ENCODE measurements around the gene PCBP3. TPM values are rescaled to one million over a fixed set of nuclear protein-coding genes. Genes with fewer than 3 reads are reported as not detected.

The PCBP3 gene
- total and polyA plus RNA-seq, 2 of the 13 experiments (the other 11 are each of a cell fraction or from before 2014, with no cell fraction given) = not detected

DNA sequence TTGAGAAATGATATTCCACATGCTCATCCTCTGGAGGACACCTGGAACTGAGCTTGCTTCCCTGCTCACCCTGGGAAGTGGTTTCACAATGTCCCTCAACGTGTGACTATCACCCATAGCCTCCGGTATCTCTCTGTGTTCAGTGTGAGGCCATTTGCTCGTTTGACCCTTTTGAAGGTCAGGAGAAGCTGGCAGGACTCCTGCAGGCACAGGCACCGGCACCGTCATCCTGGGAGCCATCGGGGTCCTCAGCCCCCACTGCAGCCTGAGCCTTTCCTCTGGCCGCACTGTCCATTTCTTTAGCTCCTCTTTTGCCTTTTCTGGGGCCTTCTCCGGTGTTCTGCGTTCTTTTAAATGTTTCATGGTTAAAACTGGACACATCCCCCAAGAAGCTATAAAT is 178.5 kb downstream of the PCBP3 start:
- no peak overlapping the region for H3K4me3 ChIP-seq (replicated peaks in 1 of 3; ENCODE audit: insufficient read depth in 1 of 3, low read depth in 2 of 3, low read length in 3 of 3)
- 24% methylated on average over 8 of the region's 9 CpGs for WGBS (ENCODE audit: low lambda C conversion rate)
- peaks cover 2 to 54% of the 10 kb centered on the region in 2 experiments; a peak in 3 of 5 replicates for H3K27me3 ChIP-seq (ENCODE audit: control insufficient read depth in 1 of 2, insufficient read depth in 2 of 2, low read length in 2 of 2)
- ATAC-seq (no peak), DNase-seq (ENCODE audit: low spot score) (no peak), FAIRE-seq (no peak)
- no peaks in the 10 kb centered on the region for H3K79me2 ChIP-seq (ENCODE audit: insufficient read depth, low read length)
- no peak overlapping the region for H2AFZ ChIP-seq (ENCODE audit: low read length)
- no peak overlapping the region for H3K27ac ChIP-seq (ENCODE audit: extremely low read length, insufficient read depth, low read length)
- no peaks in the 10 kb centered on the region for H3K36me3 ChIP-seq (replicated peaks in 1 of 2; ENCODE audit: control insufficient read depth in 1 of 2, insufficient read depth in 2 of 2, low read length in 2 of 2)
- ChIA-PET CTCF (ENCODE audit: low intra/inter-chr PET ratio, low total read pairs) (no interaction called here), POLR2A (interaction anchor here (1.0 kb wide), 1 partner anchor 266 kb away, joined by 5 read pairs; no protein-coding TSS in a partner anchor)
- in situ Hi-C loops (cut with HindIII; ENCODE audit: extremely low pct_ligation_motif_present, low pct_unique_long_range_greater_than_20kb) (loop anchor here (5.0 kb wide), 1 partner anchor 265 kb away; no protein-coding TSS in a partner anchor), intact Hi-C loops (cut with micrococcal nuclease; ENCODE audit: unreplicated experiment) (loop anchor here (2.0 kb wide), 1 partner anchor 127 kb away; no protein-coding TSS in a partner anchor)
- no TSS peak for BruUV-seq (replicated peaks)
- H3K9me3 ChIP-seq (ENCODE audit: low read length) = no peaks in the 10 kb centered on the region
- H3K9ac ChIP-seq (ENCODE audit: insufficient read depth, low read depth, low read length) = no peak overlapping the region
- peaks cover 35% of the 10 kb centered on the region for H3K4me1 ChIP-seq (ENCODE audit: insufficient read depth, low read length)
- H3K4me2 ChIP-seq (ENCODE audit: low read depth, low read length) = no peak overlapping the region
- H4K20me1 ChIP-seq (ENCODE audit: insufficient read depth, low read length) = no peaks in the 10 kb centered on the region
- TF ChIP-seq, protein P1, sequence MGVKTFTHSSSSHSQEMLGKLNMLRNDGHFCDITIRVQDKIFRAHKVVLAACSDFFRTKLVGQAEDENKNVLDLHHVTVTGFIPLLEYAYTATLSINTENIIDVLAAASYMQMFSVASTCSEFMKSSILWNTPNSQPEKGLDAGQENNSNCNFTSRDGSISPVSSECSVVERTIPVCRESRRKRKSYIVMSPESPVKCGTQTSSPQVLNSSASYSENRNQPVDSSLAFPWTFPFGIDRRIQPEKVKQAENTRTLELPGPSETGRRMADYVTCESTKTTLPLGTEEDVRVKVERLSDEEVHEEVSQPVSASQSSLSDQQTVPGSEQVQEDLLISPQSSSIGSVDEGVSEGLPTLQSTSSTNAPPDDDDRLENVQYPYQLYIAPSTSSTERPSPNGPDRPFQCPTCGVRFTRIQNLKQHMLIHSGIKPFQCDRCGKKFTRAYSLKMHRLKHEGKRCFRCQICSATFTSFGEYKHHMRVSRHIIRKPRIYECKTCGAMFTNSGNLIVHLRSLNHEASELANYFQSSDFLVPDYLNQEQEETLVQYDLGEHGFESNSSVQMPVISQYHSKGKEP (CRISPR knock-in tag; IDR thresholded peaks at IDR 0.05) = no peak
- no peak for TF ChIP-seq ZNF761 (CRISPR knock-in tag; conservative IDR thresholded peaks at IDR 0.05)
- TF ChIP-seq, protein P2, sequence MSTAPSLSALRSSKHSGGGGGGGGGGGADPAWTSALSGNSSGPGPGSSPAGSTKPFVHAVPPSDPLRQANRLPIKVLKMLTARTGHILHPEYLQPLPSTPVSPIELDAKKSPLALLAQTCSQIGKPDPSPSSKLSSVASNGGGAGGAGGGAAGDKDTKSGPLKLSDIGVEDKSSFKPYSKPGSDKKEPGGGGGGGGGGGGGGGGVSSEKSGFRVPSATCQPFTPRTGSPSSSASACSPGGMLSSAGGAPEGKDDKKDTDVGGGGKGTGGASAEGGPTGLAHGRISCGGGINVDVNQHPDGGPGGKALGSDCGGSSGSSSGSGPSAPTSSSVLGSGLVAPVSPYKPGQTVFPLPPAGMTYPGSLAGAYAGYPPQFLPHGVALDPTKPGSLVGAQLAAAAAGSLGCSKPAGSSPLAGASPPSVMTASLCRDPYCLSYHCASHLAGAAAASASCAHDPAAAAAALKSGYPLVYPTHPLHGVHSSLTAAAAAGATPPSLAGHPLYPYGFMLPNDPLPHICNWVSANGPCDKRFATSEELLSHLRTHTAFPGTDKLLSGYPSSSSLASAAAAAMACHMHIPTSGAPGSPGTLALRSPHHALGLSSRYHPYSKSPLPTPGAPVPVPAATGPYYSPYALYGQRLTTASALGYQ (CRISPR knock-in tag; IDR thresholded peaks at IDR 0.05) = no peak
- no peak for TF ChIP-seq GATA4 (IDR thresholded peaks at IDR 0.05; ENCODE audit: borderline replicate concordance, low read depth)
- no peak for TF ChIP-seq ZNF264 (CRISPR knock-in tag; IDR thresholded peaks at IDR 0.05)

All from HepG2 (cell line).